NCI-H2171 (cell line): ENCODE data around the gene MUC5AC.

Experiments
- DNase-seq: peaks from one replicate; lab custom pipeline; 2025; lab: John Stamatoyannopoulos, UW

The MUC5AC gene

DNA sequence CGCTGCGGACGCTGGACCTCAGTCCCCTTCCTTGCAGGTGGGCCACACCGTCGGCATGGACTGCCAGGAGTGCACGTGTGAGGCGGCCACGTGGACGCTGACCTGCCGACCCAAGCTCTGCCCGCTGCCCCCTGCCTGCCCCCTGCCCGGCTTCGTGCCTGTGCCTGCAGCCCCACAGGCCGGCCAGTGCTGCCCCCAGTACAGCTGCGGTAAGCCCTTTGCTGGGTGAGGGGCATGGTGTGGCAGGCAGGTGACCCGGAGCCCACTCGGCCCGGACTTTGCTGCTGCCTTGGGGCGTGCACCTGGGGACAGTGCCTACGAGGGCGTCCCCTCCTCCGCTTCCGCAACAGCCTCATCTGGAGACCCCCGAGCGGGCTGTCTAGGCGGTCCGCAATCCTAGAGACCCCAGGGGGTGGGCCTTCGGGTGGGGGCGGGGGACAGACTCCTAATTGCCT lies 39.7 kb downstream of the MUC5AC start:
- DNase-seq = no peak

DNA sequence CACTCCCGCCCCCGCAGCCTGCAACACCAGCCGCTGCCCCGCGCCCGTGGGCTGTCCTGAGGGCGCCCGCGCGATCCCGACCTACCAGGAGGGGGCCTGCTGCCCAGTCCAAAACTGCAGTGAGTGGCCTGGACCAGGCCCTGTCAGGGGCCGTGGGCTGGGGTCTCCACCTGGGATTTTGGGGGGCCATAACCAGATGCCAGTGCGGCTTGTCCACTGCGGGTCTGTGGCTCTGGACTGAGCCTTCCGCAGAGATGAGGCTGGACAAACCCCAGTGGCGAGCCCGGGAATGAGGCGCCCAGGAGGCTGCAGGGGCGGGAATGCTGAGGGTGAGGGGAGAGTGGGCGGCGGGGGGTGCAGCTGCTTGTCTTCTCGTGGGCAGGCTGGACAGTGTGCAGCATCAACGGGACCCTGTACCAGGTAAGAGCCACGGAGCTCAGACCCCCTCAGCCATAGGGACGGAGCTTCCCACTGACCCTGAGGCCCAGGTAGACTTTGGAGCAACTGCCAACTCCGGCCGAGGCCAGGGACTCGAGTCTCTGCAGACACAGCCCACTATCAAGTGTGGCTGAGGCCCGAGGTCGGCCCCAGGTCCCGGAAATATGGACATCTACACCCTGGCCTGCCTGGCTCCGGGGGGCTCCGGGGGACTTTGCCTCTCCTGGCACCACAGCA lies 40.3 kb downstream of the MUC5AC start:
- DNase-seq = no peak

DNA sequence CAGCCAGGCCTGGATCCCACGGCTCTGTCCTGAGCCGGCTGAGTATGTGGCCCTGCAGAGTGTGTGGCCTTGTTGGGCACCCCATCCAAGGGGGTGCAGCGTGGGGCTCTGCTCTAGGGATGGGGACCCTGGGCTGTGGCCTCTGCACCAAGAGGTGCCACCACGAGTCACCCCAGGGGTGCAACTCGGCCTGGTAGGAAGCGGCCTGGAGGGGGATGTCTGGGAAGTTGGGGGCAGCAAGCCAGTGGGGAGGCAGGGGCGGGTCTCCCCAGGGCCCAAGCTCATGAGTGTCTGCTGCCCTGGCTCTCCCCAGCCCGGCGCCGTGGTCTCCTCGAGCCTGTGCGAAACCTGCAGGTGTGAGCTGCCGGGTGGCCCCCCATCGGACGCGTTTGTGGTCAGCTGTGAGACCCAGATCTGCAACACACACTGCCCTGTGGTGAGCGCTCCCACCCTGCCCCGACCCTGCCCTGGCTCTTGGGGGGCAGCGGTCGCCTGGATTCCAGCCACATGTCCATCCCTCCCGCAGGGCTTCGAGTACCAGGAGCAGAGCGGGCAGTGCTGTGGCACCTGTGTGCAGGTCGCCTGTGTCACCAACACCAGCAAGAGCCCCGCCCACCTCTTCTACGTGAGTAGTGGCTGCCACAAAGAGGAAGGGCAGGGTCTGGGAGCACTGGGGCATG lies 40.9 kb downstream of the MUC5AC start:
- DNase-seq = no peak

DNA sequence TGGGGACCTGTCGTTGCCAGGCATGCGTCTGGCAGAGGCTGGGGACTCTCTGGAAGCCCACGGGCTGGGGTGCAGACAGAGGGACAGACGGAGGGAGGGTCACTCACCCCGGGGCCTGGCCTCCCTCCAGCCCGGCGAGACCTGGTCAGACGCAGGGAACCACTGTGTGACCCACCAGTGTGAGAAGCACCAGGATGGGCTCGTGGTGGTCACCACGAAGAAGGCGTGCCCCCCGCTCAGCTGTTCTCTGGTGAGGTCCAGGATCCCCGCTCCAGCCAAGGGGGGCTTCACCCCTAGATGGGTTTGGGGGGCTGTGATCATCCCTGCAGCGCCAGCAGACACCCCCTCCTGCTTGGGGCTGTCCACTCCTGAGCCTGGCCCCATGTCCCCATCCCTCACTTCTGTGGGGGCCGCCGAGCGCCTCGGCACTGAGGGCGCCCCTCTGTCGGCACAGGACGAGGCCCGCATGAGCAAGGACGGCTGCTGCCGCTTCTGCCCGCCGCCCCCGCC lies 41.5 kb downstream of the MUC5AC start:
- DNase-seq = no peak

DNA sequence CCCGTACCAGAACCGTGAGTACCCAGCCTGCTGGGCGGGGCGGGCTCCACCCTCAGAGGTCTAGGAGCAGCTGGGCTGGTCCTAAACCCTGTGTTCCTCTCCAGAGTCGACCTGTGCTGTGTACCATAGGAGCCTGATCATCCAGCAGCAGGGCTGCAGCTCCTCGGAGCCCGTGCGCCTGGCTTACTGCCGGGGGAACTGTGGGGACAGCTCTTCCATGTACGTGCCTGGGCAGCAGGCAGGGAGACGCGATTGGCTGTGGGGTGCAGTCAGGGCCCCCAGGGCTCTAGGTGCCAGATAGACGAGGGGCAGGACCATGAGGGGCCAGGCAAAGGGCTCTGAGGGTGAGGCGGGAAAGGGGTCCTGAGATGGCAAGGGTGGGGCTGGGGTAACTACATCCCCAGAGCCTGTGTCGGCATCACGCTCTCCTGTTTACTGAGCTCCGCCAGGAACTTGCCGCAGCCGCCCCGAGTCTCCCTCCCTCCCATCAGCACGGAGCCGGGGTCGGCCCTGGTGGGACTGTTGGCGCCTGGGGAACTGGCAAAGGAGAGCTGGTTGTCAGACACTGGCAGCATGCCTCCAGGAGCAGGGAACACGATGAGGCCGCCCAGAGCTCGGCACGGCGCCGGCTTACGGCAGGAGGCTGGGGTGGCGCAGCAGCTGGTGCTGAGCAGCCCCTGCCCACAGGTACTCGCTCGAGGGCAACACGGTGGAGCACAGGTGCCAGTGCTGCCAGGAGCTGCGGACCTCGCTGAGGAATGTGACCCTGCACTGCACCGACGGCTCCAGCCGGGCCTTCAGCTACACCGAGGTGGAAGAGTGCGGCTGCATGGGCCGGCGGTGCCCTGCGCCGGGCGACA lies 42.2 kb downstream of the MUC5AC start:
- peak; percentile 20 for DNase-seq

DNA sequence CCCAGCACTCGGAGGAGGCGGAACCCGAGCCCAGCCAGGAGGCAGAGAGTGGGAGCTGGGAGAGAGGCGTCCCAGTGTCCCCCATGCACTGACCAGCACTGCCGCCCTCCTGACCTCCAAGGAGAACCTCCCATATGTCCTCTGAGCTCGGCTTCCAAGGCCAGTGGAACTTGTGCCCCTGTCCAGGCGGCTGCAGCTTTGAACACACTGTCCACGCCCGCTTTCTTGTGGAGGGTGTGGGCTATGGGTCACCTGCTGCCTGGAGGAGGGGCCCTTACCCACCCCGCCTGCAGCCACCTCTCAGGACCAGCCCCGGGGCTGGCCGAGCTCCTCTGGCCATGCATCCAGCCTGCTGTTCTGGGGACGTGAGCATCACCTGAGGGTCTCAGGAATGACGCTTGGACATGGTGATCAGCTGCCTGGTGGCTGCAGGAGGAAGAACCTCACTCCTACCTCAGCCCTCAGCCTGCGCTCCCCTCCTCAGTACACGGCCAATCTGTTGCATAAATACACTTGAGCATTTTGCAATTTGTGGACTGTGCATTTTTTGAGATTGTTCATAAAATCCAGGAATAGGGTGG lies 42.9 kb downstream of the MUC5AC start:
- DNase-seq = no peak

DNA sequence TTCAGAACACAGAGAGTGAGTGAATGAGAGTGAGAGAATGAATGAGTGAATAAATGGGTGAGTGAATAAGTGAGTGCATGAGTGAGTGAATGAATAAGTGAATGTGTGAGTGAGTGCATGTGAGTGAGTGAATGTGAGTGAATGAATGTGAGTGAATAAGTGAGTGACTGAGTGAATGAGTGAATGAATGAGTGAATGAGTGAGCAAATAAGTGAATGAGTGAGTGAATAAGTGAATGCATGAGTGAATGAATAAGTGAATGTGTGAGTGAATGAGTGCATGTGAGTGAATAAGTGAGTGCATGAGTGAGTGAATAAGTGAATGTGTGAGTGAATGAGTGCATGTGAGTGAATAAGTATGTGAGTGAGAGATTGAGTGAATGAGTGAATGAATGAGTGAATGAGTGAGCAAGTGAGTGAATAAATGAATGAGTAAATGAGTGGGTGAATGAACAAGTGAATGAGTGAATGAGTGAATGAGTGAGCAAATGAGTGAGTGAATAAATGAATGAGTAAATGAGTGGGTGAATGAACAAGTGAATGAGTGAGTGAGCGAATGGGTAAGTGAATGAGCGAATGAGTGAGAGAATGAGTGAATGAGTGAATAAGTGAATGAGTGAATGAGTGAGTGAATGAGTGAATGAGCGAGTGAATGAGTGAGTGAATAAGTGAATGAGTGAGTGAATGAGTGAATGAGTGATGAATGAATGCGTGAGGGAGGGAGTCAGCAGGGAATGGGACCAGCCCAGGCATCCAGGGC lies 43.8 kb downstream of the MUC5AC start:
- no peak for DNase-seq

DNA sequence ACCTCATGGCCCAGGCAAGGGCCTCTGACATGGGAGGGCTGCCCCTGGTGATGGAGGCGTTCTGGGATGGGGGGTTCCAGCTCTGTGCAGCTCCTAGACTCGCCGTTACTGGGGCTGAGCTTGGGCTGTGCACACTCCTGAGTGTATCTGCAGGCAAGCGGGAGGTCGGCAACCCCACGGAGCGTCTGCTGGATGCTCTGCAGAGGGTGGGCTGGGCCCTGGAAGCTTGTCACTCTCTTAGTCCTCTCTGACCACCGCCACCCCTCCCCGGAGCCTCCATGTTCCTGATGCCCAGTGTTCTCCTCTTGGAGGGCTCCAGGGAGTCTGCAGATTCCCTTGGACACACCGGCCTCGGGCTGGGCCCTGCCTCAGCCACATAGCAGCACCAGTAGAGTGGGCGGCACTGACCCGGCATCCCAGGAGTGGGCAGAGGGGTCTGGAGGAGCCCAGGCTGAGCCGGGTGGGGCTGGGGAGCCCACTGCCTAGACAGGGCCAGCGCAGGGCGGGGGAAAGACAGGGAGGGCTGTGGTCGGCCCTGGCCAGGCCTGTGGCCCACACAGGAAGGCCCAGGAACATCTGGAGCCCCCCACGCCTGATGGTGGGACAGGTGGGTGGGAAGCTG lies 44.5 kb downstream of the MUC5AC start:
- DNase-seq = no peak

DNA sequence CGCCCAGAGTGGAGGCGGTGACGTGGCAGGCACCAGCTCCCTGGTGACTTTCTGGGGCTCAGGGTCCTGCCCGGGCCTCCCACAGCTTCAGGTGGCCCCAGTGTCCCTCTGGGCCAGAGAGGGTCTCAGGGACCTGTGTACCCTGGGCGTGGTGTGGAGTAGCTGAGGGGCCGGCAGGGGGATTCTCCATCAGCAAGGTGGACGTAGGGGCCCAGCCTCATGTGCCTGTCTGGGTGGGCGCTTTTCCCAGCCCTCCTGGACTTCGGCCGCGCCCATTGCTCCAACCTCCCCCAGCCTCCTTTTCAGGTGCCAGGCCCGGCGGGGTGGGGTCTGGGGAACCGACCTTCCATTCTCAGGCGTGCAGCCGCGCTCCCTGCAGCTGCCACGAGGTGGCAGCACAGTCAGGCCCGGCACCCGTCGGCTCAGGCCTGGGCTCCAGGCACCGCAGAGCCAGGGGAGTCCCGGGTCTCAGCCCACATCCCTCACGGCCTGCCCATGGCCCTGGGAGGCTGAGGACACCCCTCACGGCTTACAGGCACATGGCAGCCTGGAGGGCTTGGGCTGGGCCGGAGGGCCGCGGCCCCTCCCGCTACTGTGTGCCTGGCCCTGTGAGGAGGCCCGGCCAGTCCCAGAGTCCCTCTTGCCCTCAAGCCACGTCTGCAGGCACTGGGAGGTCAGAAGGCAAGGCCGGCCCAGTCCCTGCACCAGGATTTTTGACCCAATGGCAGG lies 45.2 kb downstream of the MUC5AC start:
- no peak for DNase-seq

DNA sequence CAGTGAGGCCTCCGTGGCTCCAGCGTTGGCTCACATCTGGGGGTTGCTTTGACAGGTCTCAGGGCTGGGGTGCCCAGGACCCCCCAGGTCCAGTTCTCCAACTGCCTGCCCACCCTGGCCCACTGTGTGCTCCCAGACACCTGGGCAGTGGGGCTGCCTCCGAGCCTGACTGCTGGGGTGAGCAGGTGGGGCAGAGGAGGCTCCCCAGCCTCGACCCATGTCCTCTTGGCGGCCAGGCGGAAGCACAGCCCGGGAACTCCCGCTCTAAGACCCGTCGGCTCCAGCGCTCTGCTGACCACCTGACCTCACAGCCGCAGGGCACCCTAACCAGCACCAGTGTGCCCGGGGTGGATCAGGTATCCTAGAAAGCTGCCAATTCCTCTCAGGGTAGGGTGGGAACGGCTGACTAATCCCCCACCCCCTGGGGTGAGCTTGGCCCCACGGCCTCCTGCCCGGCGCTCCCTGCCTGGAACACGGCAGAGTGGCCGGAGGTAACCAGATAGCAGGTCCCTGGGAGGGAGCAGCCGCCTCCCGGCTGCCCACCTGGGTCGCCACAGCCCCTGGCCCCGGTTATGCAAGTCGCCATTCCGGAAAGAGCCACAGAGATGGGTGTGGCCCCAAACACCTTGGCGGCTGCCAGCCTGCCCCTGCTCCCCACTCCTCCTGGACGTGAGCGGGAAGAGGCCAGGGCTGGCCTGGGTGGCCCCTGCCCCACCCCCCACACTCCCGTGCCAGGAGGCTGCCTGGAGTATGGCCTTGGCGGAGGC lies 45.9 kb downstream of the MUC5AC start:
- DNase-seq = no peak

DNA sequence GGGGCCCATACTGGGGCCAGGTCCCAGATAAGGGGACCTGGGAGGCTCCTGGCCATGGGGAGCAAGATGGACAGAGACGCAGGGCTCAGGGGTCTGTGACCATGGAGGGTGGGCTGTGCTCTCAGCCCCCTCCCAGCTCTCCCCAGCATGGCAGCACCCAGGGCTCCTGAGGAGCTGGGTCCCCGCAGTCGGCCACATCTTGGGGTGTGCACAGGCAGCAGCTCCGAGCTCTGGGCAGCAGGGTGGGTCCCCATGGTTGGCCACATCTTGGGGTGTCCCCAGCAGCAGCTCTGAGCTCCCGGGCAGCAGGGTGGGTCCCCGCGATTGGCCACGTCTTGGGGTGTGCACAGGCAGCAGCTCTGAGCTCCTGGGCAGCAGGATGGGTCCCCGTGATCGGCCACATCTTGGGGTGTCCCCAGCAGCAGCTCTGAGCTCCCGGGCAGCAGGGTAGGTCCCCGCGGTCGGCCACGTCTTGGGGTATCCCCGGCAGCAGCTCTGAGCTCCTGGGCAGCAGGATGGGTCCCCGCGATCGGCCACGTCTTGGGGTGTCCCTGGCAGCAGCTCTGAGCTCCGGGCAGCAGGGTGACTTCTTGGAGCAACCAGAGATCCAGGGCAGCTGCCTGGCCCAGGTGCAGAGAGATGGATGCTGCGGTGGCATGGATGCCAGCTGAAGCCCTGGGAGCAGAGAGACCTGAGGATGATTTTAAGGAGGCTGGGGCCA lies 46.8 kb downstream of the MUC5AC start:
- no peak for DNase-seq

DNA sequence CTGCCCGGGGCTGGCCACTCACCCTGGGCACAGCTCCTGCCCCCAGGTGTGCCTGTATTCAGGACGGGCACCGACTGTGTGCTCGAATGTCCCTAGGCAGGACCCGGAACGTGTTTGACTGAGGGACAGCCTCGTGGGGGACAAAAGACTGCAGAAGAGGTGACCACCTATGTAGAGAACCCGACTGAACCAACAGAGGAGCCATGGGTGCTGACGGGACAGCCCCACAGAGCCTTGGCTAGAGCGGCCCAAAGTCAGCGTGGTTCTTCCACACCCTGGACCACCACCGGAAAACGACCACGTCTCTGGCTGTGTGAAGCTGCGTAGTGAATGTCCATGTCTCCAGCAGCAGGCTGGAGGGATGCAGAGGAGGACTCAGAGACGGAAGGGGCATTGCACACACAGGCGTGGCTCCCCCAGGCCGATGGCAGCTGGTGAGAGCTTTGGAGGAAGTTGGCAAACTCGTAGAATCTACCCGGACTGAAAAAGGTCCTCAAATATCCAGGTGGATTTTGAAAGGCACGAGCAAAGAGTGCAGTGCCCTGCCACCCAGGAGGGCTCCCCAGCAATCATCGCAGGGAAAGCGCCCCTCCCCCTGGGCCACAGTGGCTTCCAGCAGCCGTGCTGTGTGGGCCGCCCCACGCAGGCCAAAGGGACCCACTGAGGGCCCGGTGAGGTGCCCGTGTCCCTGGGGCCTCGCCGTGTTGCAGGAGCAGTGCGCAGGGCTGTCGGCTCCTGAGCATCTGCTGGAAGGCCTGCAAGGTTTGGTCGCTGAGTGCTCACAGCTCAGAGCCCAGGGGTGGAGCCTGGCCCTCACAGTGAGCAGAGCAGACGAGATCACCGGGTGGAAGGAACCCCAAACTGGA lies 47.6 kb downstream of the MUC5AC start:
- no peak for DNase-seq

DNA sequence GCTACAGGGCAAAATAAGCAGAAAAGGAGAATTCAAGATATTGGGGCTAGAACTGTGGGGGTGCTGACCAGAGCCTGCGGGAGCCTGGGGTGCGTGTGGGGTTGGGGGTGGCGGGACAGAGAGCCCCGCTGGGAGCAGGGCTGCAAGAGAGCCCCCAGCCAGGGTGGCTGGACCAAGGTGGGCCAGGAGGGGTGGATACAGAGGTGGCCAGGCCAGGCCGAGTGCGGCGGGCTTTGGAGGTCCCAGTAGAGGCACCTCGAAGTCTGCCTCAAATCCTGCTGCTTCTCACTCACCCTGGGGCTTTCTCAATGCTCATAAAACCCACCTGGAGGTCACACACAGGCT lies 48.2 kb downstream of the MUC5AC start:
- DNase-seq = no peak

DNA sequence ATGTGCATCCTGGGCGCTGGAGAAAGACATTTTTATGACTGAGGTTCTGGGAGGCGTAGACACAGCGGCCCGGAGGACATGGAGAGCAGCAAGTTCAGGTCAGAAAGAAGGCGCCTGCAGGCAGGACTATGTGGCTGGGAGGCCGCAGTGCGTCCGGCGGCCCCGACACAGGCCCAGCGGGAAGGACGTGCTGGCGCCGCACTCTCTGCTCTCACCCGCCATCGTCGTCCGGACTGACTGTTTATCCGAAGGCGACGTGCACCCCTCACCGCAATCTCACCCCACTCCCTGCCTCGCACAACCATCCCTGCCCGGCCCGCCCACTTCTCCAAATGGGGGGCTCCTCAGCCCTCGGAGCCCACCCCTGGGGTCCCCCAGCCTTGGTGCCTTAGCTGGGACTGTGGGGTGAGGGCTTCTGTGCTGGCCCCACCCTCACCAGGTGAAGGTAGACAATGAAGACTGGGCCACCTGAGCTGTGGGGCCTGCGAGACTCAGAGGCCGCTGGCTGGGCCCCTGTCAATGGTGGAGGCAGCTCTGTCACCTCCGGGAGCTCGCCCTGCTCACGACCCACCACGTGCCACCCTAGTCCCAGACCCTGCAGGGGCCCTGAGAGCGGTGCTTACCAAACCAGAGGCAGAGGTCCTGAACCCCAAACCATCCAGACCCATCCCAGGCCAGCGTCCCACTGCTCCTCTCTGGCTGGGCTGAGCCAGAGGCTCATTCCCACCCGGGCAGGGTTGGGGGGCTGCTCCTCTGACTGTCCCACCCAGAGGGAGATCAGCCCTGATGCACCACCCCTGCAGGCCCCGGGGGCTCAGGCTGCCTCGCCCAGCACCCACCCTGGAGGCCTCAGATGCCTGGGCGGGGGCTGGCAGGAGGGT lies 48.9 kb downstream of the MUC5AC start:
- no peak for DNase-seq

DNA sequence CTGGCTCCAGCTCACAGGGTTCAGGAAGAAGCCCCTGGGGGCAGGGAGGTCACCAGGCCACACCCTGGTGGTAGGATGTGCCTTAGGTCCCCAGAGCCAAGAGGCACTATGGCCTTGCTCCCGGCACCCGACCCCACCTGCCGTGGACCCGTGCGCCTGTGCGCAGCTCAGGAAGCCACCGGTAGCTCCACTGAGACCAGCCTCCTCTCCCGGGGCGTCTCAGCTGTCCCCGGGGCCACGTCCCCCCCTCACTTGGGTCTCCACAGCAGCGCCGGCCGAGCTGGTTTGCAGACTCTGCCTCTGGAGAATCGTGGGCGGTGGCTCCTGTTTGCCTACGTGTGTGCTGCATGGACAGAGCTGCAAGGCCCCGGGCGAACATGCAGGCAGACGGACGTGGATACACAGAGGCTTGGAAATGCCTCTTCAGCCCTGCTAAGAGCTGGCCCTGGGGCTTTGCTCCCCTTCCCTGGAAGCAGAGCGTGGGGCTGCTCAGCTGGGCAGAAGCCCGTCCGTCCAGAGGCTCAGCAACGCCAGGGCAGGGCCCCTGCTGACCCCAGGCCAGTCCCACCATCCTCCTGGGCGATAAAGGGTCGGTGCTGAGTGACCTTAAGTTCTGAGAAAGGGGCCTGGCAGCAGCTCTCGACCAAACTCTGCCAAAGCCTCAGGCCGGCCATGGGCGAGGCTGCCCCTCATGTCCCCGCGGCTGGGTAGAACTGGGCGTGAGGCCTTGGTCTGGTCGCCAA lies 49.8 kb downstream of the MUC5AC start:
- DNase-seq = no peak

DNA sequence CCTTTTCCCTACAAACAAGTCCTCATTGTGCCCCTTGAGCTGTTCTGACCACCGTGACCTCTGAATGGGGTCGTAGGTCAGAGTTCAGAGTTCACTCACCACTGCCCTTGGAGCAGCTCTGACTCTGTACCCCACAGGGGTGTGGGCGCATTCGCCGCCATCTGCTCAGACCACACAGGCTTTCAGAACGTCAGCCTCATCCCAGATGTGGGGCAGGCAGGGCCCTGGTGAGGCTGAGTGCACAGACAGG lies 50.3 kb downstream of the MUC5AC start:
- no peak for DNase-seq
